GM12891 (cell line): Measurements from ENCODE around the gene CACNG3.

Source experiments
- PAX5 ChIP-seq: IDR thresholded peaks from 2 replicates; pipeline ENCODE4 v1.6.1; 2011; ENCODE audit warnings: low read length, moderate library complexity, mild to moderate bottlenecking; ENCODE audit not compliant: insufficient read depth, severe bottlenecking
- POLR2A ChIP-seq: IDR thresholded peaks from 2 replicates; pipeline ENCODE4 v1.6.1; 2011; ENCODE audit warnings: low read depth, low read length, control low read depth
- POLR2AphosphoS5 ChIP-seq: IDR thresholded peaks from 2 replicates; pipeline ENCODE4 v1.6.1; 2011; ENCODE audit warnings: low read depth, low read length, control low read depth
- POU2F2 ChIP-seq: IDR thresholded peaks from 2 replicates; pipeline ENCODE4 v1.6.1; 2011; ENCODE audit warnings: low read depth, mild to moderate bottlenecking, control low read depth, low read length, moderate library complexity
- SPI1 ChIP-seq: IDR thresholded peaks from 2 replicates; pipeline ENCODE4 v1.6.1; 2011; ENCODE audit warnings: low read depth, low read length, control low read depth
- TAF1 ChIP-seq: IDR thresholded peaks from 2 replicates; pipeline ENCODE4 v1.6.1; 2011; ENCODE audit warnings: low read depth, low read length, control low read depth

GRCh38 chr16:24255456-24256371 is at the start of gene CACNG3:
- TF ChIP-seq POLR2AphosphoS5, result no peak
- TF ChIP-seq SPI1, result no peak
- TF ChIP-seq POLR2A, result no peak
- no peak for TF ChIP-seq TAF1
- no peak for TF ChIP-seq PAX5
- TF ChIP-seq POU2F2, result no peak
